Mammary epithelial cell (primary cell): ENCODE data around the gene HOXD9.

Experiments
- CTCF ChIP-seq, 2 donors: IDR thresholded peaks in 1 of 2; conservative IDR thresholded peaks in 1 of 2; 2 replicates each; pipeline ENCODE4 v1.5.1; 2011 to 2012; ENCODE audit warnings: inconsistent platforms in 2 of 2, low read length in 2 of 2, mild to moderate bottlenecking in 2 of 2, control low read depth in 1 of 2, low read depth in 1 of 2; ENCODE audit not compliant: insufficient read depth in 1 of 2; ENCODE audit errors: extremely low read depth in 1 of 2
- EZH2 ChIP-seq: IDR thresholded peaks from 2 replicates; pipeline ENCODE4 v1.6.1; 2012; ENCODE audit warnings: low read length, inconsistent platforms, borderline replicate concordance

DNA sequence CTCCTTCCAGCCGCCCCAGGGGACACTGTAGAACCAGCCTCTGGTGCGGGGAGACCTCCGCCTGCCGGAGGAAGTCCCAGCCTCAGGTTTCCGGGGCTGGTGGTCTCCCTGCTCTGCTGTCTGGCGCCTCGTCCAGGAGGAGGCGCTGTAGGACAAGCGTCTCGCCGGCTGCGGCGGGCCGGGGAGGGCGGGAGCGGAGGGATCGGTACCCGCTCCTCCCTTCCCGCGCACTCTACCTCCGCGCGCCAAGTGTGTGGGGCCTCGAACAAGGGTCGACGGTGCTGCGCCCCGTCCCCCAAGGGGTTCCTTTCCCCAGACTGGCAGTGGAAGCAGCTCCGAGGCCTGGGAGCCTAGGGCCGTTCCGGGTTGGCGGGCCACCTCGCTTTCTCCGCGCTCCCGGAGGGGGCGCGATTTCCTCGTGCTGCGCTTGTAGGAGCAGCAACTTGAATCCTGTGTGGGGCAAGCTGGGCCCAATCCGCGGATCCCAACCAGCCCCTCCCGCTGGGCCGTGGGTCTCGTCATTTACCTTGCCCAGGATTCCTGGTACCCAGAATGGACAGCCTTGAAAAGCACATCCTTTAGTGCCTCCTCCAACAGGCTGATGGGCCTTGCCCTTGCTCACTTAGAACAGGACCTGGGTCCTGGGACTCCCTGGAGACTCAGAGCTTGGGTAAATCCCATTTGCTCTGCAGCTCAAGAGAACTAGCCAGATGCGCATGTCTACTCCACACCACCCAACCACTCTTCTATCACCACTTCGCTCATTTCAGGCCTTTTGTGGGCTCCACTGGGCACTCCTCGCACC lies 18.2 kb downstream of the HOXD9 start:
- TF ChIP-seq CTCF (conservative IDR thresholded peaks at IDR 0.05 in 1 of 2, IDR thresholded peaks at IDR 0.05 in 1 of 2; ENCODE audit: extremely low read depth in 1 of 2, insufficient read depth in 1 of 2, low read depth in 1 of 2, low read length in 2 of 2) (peak; percentile 57 to 87), EZH2 (no peak)
